Naive B cell (primary cell): ENCODE measurements around the gene ALK. TPM values are rescaled to one million over a fixed set of nuclear protein-coding genes. Genes with fewer than 3 reads are reported as not detected.

ENCODE experiments used
- ATAC-seq, 2 donors: fragments of 150-1000 bp; cut with Tn5 transposase; 2 replicates each; pipeline ENCODE4 v1.10.0; 2021; ENCODE audit warnings: low read depth in 2 of 2, mild to moderate bottlenecking in 2 of 2, moderate library complexity in 2 of 2
- DNase-seq: peaks from one replicate; pipeline ENCODE4 v3.0.0; 2022
- H3K27ac Mint-ChIP-seq, 6 donors: one replicate each; pipeline ENCODE4 v1.8.0; 2020 to 2022; ENCODE audit warnings: mild to moderate bottlenecking in 6 of 6, mixed read lengths in 6 of 6, moderate library complexity in 5 of 6, inconsistent platforms in 2 of 6
- H3K27me3 Mint-ChIP-seq, 3 donors: one replicate each; pipeline ENCODE4 v1.8.0; 2021 to 2022; ENCODE audit warnings: mixed read lengths in 3 of 3, mild to moderate bottlenecking in 1 of 3
- H3K36me3 Mint-ChIP-seq, 2 donors: one replicate each; pipeline ENCODE4 v1.8.0; 2020 to 2022; ENCODE audit warnings: mixed read lengths in 2 of 2, inconsistent platforms in 1 of 2, mild to moderate bottlenecking in 1 of 2
- H3K4me1 Mint-ChIP-seq, 3 donors: one replicate each; pipeline ENCODE4 v1.8.0; 2020 to 2022; ENCODE audit warnings: mixed read lengths in 3 of 3, inconsistent platforms in 1 of 3, mild to moderate bottlenecking in 1 of 3, moderate library complexity in 1 of 3
- H3K4me3 Mint-ChIP-seq, 8 donors: one replicate each; pipeline ENCODE4 v1.8.0; 2020 to 2022; ENCODE audit warnings: mild to moderate bottlenecking in 8 of 8, mixed read lengths in 8 of 8, moderate library complexity in 8 of 8, inconsistent platforms in 2 of 8
- H3K9me3 Mint-ChIP-seq, 7 donors: one replicate each; pipeline ENCODE4 v1.8.0; 2020 to 2022; ENCODE audit warnings: mixed read lengths in 7 of 7, mild to moderate bottlenecking in 5 of 7, inconsistent platforms in 2 of 7, moderate library complexity in 1 of 7
- polyA plus RNA-seq, 6 donors: library from polyadenylated mRNA; unstranded; fragments of 300-500 nt; fragmentation: Illumina TruSeq; gene quantifications; one replicate each; pipeline ENCODE4 v1.2.3, GENCODE V29; 2021; ENCODE audit warnings: low read depth in 6 of 6

The ALK gene
- polyA plus RNA-seq, 6 donors from 2014 or later = not detected

DNA sequence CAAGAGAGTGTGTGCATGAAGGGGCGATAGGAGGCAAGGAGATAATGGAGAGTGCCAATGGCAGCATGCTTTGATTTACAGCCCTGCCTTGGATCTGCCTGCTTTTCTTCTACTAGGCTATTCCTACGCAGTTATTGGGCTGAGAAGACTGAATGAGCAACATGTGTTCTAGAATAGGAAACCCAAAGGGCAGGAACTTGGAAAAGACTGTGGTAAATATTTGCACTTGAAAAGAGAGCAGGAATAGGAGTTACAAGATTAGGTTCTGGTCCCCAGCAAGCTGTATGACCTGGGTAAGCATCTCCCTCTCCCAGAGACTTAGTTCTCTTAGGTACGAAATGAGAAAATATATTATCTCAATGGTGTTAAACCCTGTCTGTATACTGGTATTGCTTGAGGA, 438.5 kb downstream of the ALK start:
- Mint-ChIP-seq H3K27me3 (no peaks in the 10 kb centered on the region), H3K9me3 (peaks cover 0 to 3% (median 0%) of the 10 kb centered on the region in 7 donors), H3K36me3 (no peaks in the 10 kb centered on the region), H3K4me1 (no peaks in the 10 kb centered on the region), H3K4me3 (no peak overlapping the region), H3K27ac (no peak overlapping the region)
- DNase-seq (no peak), ATAC-seq (no peak)

DNA sequence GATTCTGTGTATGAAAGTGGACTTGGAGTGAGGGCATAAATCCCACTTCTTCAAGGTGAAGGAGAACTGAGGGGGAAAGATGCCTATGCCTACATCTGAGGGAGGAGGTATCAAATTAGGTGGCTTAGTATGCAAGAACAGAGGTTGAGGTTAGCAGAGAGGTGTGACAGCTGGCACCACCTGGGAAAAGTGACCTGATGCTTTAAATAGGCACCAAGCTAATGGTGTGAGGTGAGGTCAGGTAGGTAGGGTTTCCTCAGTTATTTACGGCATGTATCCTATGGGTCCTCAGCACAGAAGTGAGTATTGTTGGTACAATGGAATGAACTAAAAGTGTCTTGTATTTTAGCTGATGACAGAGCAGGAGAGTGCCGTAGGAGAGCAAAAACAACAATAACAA, 439.0 kb downstream of the ALK start:
- H3K36me3 Mint-ChIP-seq = no peaks in the 10 kb centered on the region
- no peak overlapping the region for H3K4me3 Mint-ChIP-seq
- no peak for DNase-seq
- H3K27ac Mint-ChIP-seq = no peak overlapping the region
- H3K9me3 Mint-ChIP-seq = peaks cover 0 to 3% (median 0%) of the 10 kb centered on the region in 7 donors
- no peaks in the 10 kb centered on the region for H3K27me3 Mint-ChIP-seq
- ATAC-seq = no peak
- H3K4me1 Mint-ChIP-seq = no peaks in the 10 kb centered on the region

DNA sequence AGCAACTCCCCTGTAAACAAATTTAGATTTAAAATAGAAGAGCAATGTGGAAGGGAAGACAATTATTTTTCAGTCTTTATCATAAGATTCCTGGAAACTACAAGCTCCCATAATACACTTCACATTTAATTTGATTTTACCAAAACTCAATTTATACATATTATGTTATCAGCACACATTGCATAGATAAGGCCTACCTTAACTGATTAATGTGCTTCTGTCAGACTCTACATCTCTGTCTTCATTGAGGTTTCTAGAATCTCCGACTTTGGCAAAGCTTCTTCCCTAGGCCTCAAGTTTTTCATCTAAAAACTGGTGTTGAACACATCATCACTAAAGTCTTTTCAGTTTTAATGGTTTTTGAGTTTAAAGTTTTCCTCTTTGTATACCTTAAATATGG, 440.1 kb downstream of the ALK start:
- no peaks in the 10 kb centered on the region for H3K27me3 Mint-ChIP-seq

DNA sequence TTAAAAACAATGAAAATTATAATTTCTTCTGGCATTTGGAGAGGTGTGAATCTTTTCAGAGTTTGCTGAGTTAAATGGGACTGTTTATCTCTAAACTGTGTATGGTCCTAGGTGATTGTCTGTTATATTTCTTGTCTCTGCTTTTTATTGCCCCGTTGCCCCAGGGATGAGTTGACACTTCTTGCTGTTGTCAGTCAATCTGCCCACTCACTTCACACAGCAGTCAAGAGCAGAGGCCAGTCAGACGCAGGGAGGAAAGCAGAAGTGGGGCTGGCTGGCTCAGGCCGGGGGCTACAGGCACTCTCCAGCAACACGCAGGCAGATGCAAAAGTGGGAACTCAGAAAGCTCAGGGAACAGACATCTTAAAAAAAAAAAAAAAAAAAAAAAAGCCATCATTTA, 441.0 kb downstream of the ALK start:
- H3K4me3 Mint-ChIP-seq = no peak overlapping the region
- H3K36me3 Mint-ChIP-seq = no peaks in the 10 kb centered on the region
- no peak overlapping the region for H3K27ac Mint-ChIP-seq
- no peaks in the 10 kb centered on the region for H3K27me3 Mint-ChIP-seq
- peaks cover 0 to 3% (median 0%) of the 10 kb centered on the region in 7 donors for H3K9me3 Mint-ChIP-seq
- DNase-seq (no peak), ATAC-seq (no peak)
- H3K4me1 Mint-ChIP-seq = no peaks in the 10 kb centered on the region

More for the DNA sequence above, 440.1 kb downstream of the ALK start:
- DNase-seq (no peak), ATAC-seq (no peak)
- no peak overlapping the region for H3K4me3 Mint-ChIP-seq
- H3K27ac Mint-ChIP-seq = no peak overlapping the region
- H3K9me3 Mint-ChIP-seq = peaks cover 0 to 3% (median 0%) of the 10 kb centered on the region in 7 donors
- H3K4me1 Mint-ChIP-seq = no peaks in the 10 kb centered on the region
- no peaks in the 10 kb centered on the region for H3K36me3 Mint-ChIP-seq

DNA sequence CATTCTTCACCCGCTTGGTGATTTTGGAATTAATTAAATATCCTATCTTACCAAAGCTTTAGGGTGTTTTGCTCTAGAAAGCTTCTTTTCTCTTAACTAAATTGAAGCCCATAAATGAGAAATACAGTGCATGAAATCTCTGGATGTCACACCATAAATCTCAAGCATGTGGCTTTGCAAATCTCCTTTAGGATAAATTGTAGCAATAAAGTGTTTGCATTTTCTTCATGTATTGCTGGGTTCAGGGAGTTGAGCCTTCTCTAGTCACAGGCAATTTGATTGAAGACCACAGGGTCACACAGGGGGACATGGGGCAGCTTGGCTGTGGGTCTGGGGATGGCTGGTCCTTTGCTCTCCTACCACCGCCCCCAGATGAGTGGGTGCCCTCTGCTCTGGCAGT, 442.0 kb downstream of the ALK start:
- ATAC-seq = no peak
- Mint-ChIP-seq H3K27me3 (no peaks in the 10 kb centered on the region), H3K4me1 (no peaks in the 10 kb centered on the region), H3K27ac (peak overlapping the region in 1 of 6 donors; percentile 42), H3K4me3 (no peak overlapping the region), H3K9me3 (peaks cover 0 to 3% (median 0%) of the 10 kb centered on the region in 7 donors), H3K36me3 (no peaks in the 10 kb centered on the region)
- DNase-seq = no peak

DNA sequence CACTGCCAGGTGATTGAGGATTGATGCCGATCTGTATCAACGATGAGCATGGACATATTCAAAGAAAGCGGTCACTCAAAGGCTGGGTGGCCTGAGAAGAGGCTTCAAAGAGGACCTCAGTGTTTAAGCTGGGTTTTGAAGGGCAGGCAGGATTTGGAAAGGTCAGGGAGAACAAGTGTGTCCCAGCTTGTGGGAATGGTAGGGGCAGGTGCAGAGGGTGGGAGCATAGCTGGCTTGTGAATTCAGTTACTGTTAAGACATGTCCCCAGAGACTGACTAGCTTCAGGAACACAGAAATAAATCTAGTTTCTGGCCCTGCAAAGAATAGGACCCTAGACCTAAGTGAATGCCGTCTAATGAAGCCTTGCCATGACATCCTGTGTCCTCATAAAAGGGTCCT, 442.7 kb downstream of the ALK start:
- Mint-ChIP-seq H3K27ac (peak overlapping the region in 1 of 6 donors; percentile 6), H3K36me3 (no peaks in the 10 kb centered on the region), H3K4me1 (no peaks in the 10 kb centered on the region), H3K4me3 (no peak overlapping the region), H3K27me3 (no peaks in the 10 kb centered on the region), H3K9me3 (peaks cover 0 to 4% (median 3%) of the 10 kb centered on the region in 7 donors)
- DNase-seq = no peak
- ATAC-seq = no peak

DNA sequence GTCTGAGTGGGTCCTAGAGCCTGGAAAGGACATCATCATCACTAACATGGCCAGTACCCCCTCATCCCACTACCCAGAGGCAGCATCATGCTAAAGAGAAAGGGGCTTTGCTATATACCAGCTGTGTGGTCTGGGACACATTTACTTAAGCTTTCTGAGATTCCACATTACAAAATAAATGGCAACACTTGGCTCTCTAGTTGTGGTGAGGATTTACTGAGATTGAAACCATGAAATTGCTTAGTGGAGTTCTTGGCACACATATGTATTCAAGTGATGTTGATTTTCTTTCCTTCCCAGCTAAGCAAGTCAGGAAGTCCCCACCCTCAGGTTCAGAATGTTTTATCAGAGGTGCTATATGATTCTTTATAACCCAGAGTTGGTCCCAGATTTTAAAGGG, 444.2 kb downstream of the ALK start:
- Mint-ChIP-seq H3K4me3 (no peak overlapping the region), H3K9me3 (peaks cover 0 to 11% (median 4%) of the 10 kb centered on the region in 7 donors), H3K27ac (no peak overlapping the region), H3K27me3 (no peaks in the 10 kb centered on the region), H3K36me3 (no peaks in the 10 kb centered on the region), H3K4me1 (no peaks in the 10 kb centered on the region)
- ATAC-seq = no peak
- DNase-seq = no peak

DNA sequence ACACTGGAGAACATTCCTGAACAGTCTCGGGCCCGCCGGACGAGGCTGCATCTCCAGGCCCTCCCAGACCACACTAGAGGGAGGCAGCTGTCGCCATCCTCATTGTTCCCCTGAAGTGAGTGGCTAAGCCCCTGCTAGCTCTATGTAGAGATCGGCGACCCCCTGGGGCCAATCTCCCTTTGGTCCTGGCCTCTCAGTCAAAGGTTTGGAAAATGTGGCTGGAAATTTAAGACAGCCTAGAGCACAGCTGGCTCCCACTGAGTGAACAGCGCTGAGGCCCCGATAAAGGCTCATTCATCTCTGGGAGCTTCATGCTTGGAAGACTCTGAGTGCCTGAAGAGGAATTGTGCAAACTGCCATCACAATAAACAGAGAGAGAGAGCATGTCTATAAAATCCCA, 445.9 kb downstream of the ALK start:
- Mint-ChIP-seq H3K27me3 (no peaks in the 10 kb centered on the region), H3K4me3 (no peak overlapping the region)

DNA sequence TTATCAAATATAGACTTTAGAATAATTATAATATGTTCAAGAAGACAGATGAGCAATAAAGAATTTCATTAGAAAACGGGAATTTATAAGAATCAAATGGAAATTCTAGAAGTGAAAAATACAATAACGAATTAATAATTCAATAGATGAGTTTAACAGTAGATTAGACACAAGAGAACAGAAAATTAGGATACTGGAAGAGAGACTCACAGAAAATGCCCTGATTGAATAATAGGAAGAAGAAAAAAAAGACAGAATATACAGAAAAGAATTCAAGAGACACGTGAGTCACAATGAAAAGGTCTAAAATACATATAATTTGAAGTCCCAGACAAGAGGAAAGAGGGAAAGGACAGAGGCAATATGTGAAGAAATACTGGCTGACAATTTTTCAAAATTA, 451.4 kb downstream of the ALK start:
- Mint-ChIP-seq H3K4me3 (no peak overlapping the region), H3K9me3 (peaks cover 5 to 37% (median 23%) of the 10 kb centered on the region in 7 donors), H3K27ac (no peak overlapping the region), H3K4me1 (no peaks in the 10 kb centered on the region), H3K36me3 (peaks cover 7 to 14% of the 10 kb centered on the region in 2 donors), H3K27me3 (no peaks in the 10 kb centered on the region)
- ATAC-seq = no peak
- DNase-seq = no peak

More for the DNA sequence above, 445.9 kb downstream of the ALK start:
- H3K27ac Mint-ChIP-seq = peak overlapping the region in 1 of 6 donors; percentile 71
- ATAC-seq = no peak
- no peak for DNase-seq
- H3K36me3 Mint-ChIP-seq = peaks cover 0 to 4% of the 10 kb centered on the region in 2 donors
- no peaks in the 10 kb centered on the region for H3K4me1 Mint-ChIP-seq
- peaks cover 0 to 21% (median 7%) of the 10 kb centered on the region in 7 donors for H3K9me3 Mint-ChIP-seq

DNA sequence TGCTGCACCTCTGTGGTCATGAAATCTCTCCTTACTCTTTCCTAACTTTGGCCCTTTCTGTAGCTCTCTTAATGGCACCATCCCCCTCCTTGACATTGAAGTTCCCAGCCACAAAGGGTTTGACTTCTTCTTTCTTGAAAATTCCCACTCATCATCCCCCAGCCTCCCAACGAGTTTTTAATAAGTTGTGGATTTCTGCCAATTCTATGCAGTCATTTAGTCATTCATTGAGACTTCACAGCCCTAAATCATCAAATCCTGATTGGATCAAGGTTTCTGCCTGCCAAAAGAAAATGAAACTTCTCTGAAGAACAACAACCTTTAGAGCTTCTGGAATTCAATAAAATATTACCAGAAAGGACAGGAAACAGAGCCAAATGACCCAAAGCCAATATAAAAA, 451.9 kb downstream of the ALK start:
- H3K9me3 Mint-ChIP-seq = peaks cover 5 to 37% (median 23%) of the 10 kb centered on the region in 7 donors
- H3K27me3 Mint-ChIP-seq = no peaks in the 10 kb centered on the region
- no peak overlapping the region for H3K27ac Mint-ChIP-seq
- no peaks in the 10 kb centered on the region for H3K4me1 Mint-ChIP-seq
- peaks cover 7 to 14% of the 10 kb centered on the region in 2 donors for H3K36me3 Mint-ChIP-seq
- ATAC-seq (no peak), DNase-seq (no peak)
- no peak overlapping the region for H3K4me3 Mint-ChIP-seq

DNA sequence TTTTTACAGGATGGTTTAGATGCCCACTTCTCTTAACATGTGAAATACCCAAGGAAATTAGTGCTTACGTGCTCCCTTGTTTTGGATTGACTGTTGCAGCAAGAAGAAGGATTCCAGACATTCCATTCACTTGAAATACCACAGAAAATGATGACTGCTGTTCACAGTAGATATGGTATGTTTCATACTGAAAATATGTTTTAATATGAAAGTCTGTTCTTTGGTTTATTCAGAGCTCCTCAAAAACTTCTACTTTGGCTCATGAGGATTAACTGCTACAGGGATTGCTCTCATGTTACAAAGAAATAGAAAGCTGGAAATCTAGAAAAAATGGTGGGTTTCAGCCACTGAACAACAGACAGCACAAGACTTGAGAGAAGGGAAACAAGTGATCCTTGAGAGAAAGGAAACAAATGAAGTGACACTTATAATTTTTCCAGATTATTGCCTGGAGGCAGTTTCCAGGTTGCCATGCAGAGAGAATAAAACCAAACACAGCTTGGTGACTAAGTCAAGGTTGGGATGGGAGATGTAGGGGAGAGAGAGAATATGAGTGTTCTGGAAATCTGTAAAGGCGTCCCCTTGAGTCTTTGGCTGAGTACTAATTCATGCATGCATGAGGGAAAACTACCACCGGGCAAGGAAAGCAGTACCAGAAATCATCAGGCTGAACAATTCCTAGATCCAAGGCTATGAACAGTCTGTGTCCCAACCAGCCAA, 458.0 kb downstream of the ALK start:
- no peaks in the 10 kb centered on the region for H3K36me3 Mint-ChIP-seq
- H3K4me3 Mint-ChIP-seq = no peak overlapping the region
- H3K27ac Mint-ChIP-seq = no peak overlapping the region
- no peaks in the 10 kb centered on the region for H3K4me1 Mint-ChIP-seq
- ATAC-seq (no peak), DNase-seq (no peak)
- no peaks in the 10 kb centered on the region for H3K27me3 Mint-ChIP-seq
- peaks cover 0 to 7% (median 0%) of the 10 kb centered on the region in 7 donors for H3K9me3 Mint-ChIP-seq

DNA sequence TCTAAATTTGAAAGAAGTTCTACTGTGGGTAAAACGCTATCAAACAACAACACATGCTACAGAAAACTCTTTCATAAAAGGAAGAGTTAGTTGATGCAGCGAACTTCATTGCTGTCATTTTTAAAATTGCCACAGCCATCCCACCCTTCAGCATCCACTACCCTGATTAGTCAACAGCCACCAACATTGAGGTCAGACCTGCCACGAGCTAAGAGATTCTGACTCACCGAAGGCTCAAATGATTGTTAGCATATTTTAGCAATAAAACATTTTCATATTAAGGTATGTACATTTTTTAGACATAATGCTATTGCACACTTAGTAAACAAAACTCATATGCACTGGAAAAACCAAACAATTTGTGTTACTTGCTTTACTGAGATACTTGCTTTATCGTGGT, 459.1 kb downstream of the ALK start:
- ATAC-seq = no peak
- Mint-ChIP-seq H3K27me3 (no peaks in the 10 kb centered on the region), H3K36me3 (no peaks in the 10 kb centered on the region), H3K4me1 (no peaks in the 10 kb centered on the region), H3K4me3 (no peak overlapping the region), H3K27ac (no peak overlapping the region), H3K9me3 (peaks cover 0 to 7% (median 0%) of the 10 kb centered on the region in 7 donors)
- DNase-seq = no peak

DNA sequence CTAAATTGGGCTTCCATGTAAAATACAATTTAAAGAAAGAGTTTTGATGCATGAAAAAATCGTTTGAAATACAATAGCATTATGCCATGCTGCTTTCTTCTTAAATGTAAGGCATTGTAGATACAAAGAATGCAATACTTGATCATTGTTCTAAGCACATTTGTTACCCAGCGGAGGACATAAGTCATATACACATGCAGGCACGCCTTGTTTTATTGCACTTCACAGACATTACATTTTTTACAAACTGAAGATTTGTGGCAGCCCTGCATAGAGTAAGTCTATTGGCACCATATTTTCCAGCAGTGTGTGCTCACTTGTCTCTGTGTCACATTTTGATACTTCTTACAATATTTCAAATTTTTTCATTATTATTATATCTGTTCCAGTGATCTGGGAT, 461.2 kb downstream of the ALK start:
- no peak for DNase-seq
- Mint-ChIP-seq H3K36me3 (no peaks in the 10 kb centered on the region), H3K4me1 (peaks cover 0 to 5% (median 0%) of the 10 kb centered on the region in 3 donors), H3K4me3 (no peak overlapping the region), H3K27me3 (no peaks in the 10 kb centered on the region), H3K9me3 (peaks cover 0 to 7% (median 0%) of the 10 kb centered on the region in 7 donors), H3K27ac (no peak overlapping the region)
- ATAC-seq = no peak

DNA sequence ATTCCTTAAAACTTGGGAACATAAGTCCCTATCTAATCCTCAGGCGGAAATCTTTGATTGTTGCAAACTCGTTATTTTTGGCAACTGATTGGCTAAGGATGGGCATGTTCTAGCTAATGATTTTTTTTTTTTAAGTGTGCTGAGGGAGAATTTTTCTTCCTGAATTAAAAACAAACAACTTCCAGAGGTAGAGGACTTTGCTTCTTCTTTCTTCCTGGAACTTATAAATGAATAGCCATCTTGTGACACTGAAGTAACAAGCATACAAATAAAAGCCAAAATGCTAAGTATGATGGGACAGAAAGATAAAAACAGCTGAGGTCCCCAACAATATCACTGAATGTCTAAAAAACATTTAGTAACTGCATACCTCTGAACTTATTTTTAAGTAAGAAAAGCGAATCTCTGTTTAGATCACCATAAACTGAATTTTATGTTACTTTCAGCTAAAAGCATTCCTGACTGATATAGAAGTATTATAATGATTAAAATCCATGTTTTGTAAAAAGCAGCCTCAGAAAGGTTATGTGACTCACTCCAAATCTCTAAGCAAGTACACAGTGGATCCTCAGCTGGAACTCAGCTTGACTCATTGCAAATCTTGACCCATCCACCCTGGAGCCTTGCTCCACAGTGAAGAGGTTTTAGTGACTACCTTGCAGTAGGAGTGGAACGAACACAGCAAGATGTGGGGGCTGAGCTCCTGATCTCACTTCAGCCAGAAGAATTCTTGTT, 461.8 kb downstream of the ALK start:
- H3K27ac Mint-ChIP-seq = no peak overlapping the region
- DNase-seq = no peak
- peaks cover 0 to 7% (median 0%) of the 10 kb centered on the region in 7 donors for H3K9me3 Mint-ChIP-seq
- H3K4me3 Mint-ChIP-seq = no peak overlapping the region
- H3K27me3 Mint-ChIP-seq = no peaks in the 10 kb centered on the region
- no peak for ATAC-seq
- peaks cover 0 to 6% (median 0%) of the 10 kb centered on the region in 3 donors for H3K4me1 Mint-ChIP-seq
- H3K36me3 Mint-ChIP-seq = no peaks in the 10 kb centered on the region
